Hepatocyte (in vitro differentiated cells): ENCODE data around the gene CPED1. TPM values are rescaled to one million over a fixed set of nuclear protein-coding genes. Genes with fewer than 3 reads are reported as not detected.

ENCODE experiments used
- DNase-seq: peaks from one replicate; pipeline ENCODE4 v3.0.0-alpha.2; 2016; ENCODE audit warnings: low spot score
- H2AFZ ChIP-seq: fragments of 200-600 bp; sonication (generic); 2 replicates; pipeline ENCODE4 v1.6.0; 2016; ENCODE audit warnings: antibody characterized with exemption, mild to moderate bottlenecking
- H3K27ac ChIP-seq: fragments of 200-600 bp; sonication (generic); 2 replicates; pipeline ENCODE4 v1.5.1; 2016; ENCODE audit warnings: mild to moderate bottlenecking
- H3K27me3 ChIP-seq: fragments of 200-600 bp; sonication (generic); 2 replicates; pipeline ENCODE4 v1.6.1; 2016
- H3K36me3 ChIP-seq: fragments of 200-600 bp; sonication (generic); replicated peaks from 2 replicates; pipeline ENCODE4 v1.5.1; 2016; ENCODE audit warnings: low read depth; ENCODE audit not compliant: insufficient read depth
- H3K4me1 ChIP-seq: fragments of 200-600 bp; sonication (generic); 2 replicates; pipeline ENCODE4 v1.5.1; 2016; ENCODE audit warnings: mild to moderate bottlenecking, moderate library complexity; ENCODE audit not compliant: insufficient read depth
- H3K4me2 ChIP-seq: fragments of 200-600 bp; sonication (generic); 2 replicates; pipeline ENCODE4 v1.6.0; 2016
- H3K4me3 ChIP-seq: fragments of 200-600 bp; sonication (generic); 2 replicates; pipeline ENCODE4 v1.5.1; 2016; ENCODE audit warnings: mild to moderate bottlenecking
- H3K79me2 ChIP-seq: fragments of 200-600 bp; sonication (generic); 2 replicates; pipeline ENCODE4 v1.6.0; 2017; ENCODE audit warnings: mild to moderate bottlenecking
- H3K9me2 ChIP-seq: fragments of 200-600 bp; sonication (generic); replicated peaks from 2 replicates; pipeline ENCODE4 v1.6.0; 2017; ENCODE audit warnings: mild to moderate bottlenecking; ENCODE audit not compliant: insufficient read depth
- H3K9me3 ChIP-seq: fragments of 200-600 bp; sonication (generic); 2 replicates; pipeline ENCODE4 v1.5.1; 2016; ENCODE audit warnings: low read depth, mild to moderate bottlenecking
- H4K20me1 ChIP-seq: fragments of 200-600 bp; sonication (generic); 2 replicates; pipeline ENCODE4 v1.6.0; 2016; ENCODE audit warnings: mild to moderate bottlenecking; ENCODE audit not compliant: insufficient read depth, poor library complexity, severe bottlenecking
- CTCF ChIP-seq: fragments of 200-600 bp; sonication (generic); IDR thresholded peaks from 2 replicates; pipeline ENCODE4 v1.5.1; 2016; ENCODE audit warnings: antibody characterized with exemption, mild to moderate bottlenecking; ENCODE audit not compliant: poor library complexity
- EZH2 ChIP-seq: fragments of 200-600 bp; sonication (generic); IDR thresholded peaks from 2 replicates; pipeline ENCODE4 v1.6.1; 2016; ENCODE audit warnings: antibody characterized with exemption, mild to moderate bottlenecking, borderline replicate concordance
- EZH2phosphoT487 ChIP-seq: fragments of 200-600 bp; sonication (generic); IDR thresholded peaks from one replicate; pipeline ENCODE4 v1.6.1; 2018; ENCODE audit warnings: antibody characterized with exemption, mild to moderate bottlenecking, low read depth, moderate library complexity; ENCODE audit not compliant: unreplicated experiment, severe bottlenecking
- WGBS: methylation state at CpG from one replicate; pipeline ENCODE4 v1.1.6; 2016; ENCODE audit warnings: low lambda C conversion rate; ENCODE audit errors: missing lambda C conversion rate; 5-methylcytosine and 5-hydroxymethylcytosine counted together
- polyA plus RNA-seq: library from polyadenylated mRNA; unstranded; fragments of >200 nt; fragmentation: Nextera tagmentation; extraction: Ambion mirVana; gene quantifications from 2 replicates; pipeline ENCODE4 v1.2.1, GENCODE V29; 2016
- total RNA-seq: library from RNA; depleted of rRNA; stranded (reverse); fragments of >200 nt; gene quantifications from 2 replicates; pipeline ENCODE4 v1.2.3, GENCODE V29; 2014

CPED1 gene
- total and polyA plus RNA-seq, 2 experiments from 2014 or later, result 10.1 to 30.5 TPM

DNA sequence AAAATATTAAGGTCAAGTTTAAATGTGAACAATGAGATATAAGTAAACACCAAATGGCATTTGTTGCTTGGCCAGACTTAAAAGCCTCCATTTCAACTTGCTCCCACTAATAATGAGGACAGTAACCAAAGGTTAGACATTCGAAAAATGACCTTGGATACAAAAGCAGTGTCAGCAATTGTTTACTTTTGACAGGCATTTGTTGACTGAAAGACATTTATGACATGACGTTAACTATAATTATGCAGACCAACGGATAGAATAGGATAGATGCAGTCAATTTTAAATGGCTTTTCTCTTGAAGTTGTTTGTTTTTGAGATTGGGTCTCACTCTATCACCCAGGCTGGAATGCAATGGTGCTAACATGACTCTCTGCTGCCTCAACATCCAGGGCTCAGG, 333.9 kb downstream of the CPED1 start:
- H3K4me1 ChIP-seq, result no peaks in the 10 kb centered on the region
- no peak for TF ChIP-seq EZH2
- no peak for TF ChIP-seq EZH2phosphoT487
- no peak for TF ChIP-seq CTCF
- no peak overlapping the region for H3K4me2 ChIP-seq
- no peaks in the 10 kb centered on the region for H4K20me1 ChIP-seq
- 41% methylated on average over 3 of the region's 3 CpGs for WGBS
- no peaks in the 10 kb centered on the region for H3K36me3 ChIP-seq
- no peak overlapping the region for H3K4me3 ChIP-seq
- no peak overlapping the region for H2AFZ ChIP-seq
- H3K27ac ChIP-seq, result no peak overlapping the region
- no peak for DNase-seq
- H3K9me3 ChIP-seq, result no peaks in the 10 kb centered on the region
- H3K9me2 ChIP-seq, result no peaks in the 10 kb centered on the region
- peaks cover 6% of the 10 kb centered on the region for H3K27me3 ChIP-seq
- H3K79me2 ChIP-seq, result no peaks in the 10 kb centered on the region

GRCh38 chr7:121323515-121324302, 335.2 kb downstream of the CPED1 start:
- H3K36me3 ChIP-seq, result no peaks in the 10 kb centered on the region
- H3K9me2 ChIP-seq, result no peaks in the 10 kb centered on the region
- H4K20me1 ChIP-seq, result no peaks in the 10 kb centered on the region
- H3K9me3 ChIP-seq, result no peaks in the 10 kb centered on the region
- WGBS, result 48% methylated on average over 5 of the region's 5 CpGs
- no peak overlapping the region for H3K4me3 ChIP-seq
- H3K27me3 ChIP-seq, result peaks cover 18% of the 10 kb centered on the region
- no peaks in the 10 kb centered on the region for H3K79me2 ChIP-seq
- no peaks in the 10 kb centered on the region for H3K4me1 ChIP-seq
- no peak overlapping the region for H3K27ac ChIP-seq
- DNase-seq, result no peak
- TF ChIP-seq EZH2, result no peak
- TF ChIP-seq EZH2phosphoT487, result no peak
- no peak for TF ChIP-seq CTCF
- no peak overlapping the region for H3K4me2 ChIP-seq
- H2AFZ ChIP-seq, result no peak overlapping the region

DNA sequence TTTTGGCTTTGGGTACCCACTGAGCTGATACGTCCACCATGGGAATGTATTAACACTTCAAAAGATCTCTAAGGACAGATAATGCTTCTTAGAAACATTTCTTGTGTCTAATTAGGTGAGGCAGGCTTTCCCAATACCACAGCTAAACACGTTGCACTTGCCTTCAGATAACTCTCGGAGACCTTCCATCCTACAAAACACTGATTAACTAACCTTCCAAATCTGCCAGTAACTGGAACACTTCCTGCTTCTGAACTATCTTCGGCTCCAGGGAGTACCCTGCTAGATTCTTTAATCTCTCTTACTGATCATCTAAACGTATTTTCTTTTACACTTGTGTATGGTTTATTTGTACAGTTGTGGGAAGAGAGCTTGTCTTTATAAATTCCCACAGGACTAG, 339.2 kb downstream of the CPED1 start:
- no peaks in the 10 kb centered on the region for H3K79me2 ChIP-seq
- H3K27ac ChIP-seq, result no peak overlapping the region
- H3K4me2 ChIP-seq, result no peak overlapping the region
- DNase-seq, result no peak
- no peak overlapping the region for H3K4me3 ChIP-seq
- H3K4me1 ChIP-seq, result peaks cover 7% of the 10 kb centered on the region
- H3K27me3 ChIP-seq, result peaks cover 56% of the 10 kb centered on the region
- H3K9me2 ChIP-seq, result no peaks in the 10 kb centered on the region
- 69% methylated on average over 5 of the region's 5 CpGs for WGBS
- H3K9me3 ChIP-seq, result no peaks in the 10 kb centered on the region
- H4K20me1 ChIP-seq, result no peaks in the 10 kb centered on the region
- TF ChIP-seq CTCF, result no peak
- no peak for TF ChIP-seq EZH2phosphoT487
- no peak for TF ChIP-seq EZH2
- H3K36me3 ChIP-seq, result no peaks in the 10 kb centered on the region
- H2AFZ ChIP-seq, result no peak overlapping the region
